K562 (cell line): Measurements from ENCODE around the gene HOXA2. TPM values are rescaled to one million over a fixed set of nuclear protein-coding genes. Genes with fewer than 3 reads are reported as not detected.

Experiments used
- ATAC-seq: fragments of 200-7000 bp; cut with Tn5 transposase; 3 replicates; pipeline ENCODE4 v1.9.1; 2020; ENCODE audit warnings: moderate library complexity
- BruUV-seq: library from RNA; stranded (reverse); fragments of 400-500 nt; replicated peaks from 2 replicates; lab custom pipeline; 2021; lab: Mats Ljungman, UMichigan
- CTCF ChIA-PET: fragments of 300-600 bp; formaldehyde crosslinking; extraction: SDS; loops from one replicate; lab custom pipeline; 2021; ENCODE audit warnings: low intra/inter-chr PET ratio; lab: Yijun Ruan, JAX
- POLR2A ChIA-PET: fragments of 300-600, 350-650 bp; sonication (Branson Sonifier 250); formaldehyde crosslinking; extraction: SDS; loops from one replicate; lab custom pipeline; 2021; ENCODE audit warnings: antibody characterized with exemption, inconsistent platforms; lab: Yijun Ruan, JAX
- DNase-seq, 4 experiments: peaks; one replicate each; pipeline versions ENCODE4 v3.0.0 to v3.0.0-alpha.2; 2011 to 2018; ENCODE audit warnings: low spot score in 3 of 4, mixed read lengths in 3 of 4; ENCODE audit errors: extremely low read depth in 1 of 4
- FAIRE-seq: peaks from 2 replicates; lab custom pipeline; 2011; peaks lifted over from hg19 to GRCh38; lab: Jason Lieb, UNC
- H2AFZ ChIP-seq: 2 replicates; pipeline ENCODE4 v1.6.0; 2011; ENCODE audit warnings: low read depth, low read length, control low read depth, inconsistent platforms
- H3K27ac ChIP-seq: fragments of 200-600 bp; 3 replicates; pipeline ENCODE4 v1.8.0; 2011; ENCODE audit warnings: low read depth, mild to moderate bottlenecking, control low read depth, inconsistent platforms, low read length, moderate library complexity, mixed read lengths; ENCODE audit errors: extremely low read depth
- H3K27me3 ChIP-seq, 2 experiments: fragments of 300-600 bp in 1 of 2; 2 replicates in 1 of 2; 3 replicates in 1 of 2; pipeline versions ENCODE4 v1.6.0 to v1.8.0; 2011; ENCODE audit warnings: inconsistent platforms in 2 of 2, low read length in 2 of 2, mild to moderate bottlenecking in 1 of 2, mixed read lengths in 1 of 2, moderate library complexity in 1 of 2; ENCODE audit not compliant: control insufficient read depth in 2 of 2, insufficient read depth in 2 of 2
- H3K36me3 ChIP-seq: fragments of 300-600 bp; 3 replicates; pipeline ENCODE4 v1.8.0; 2011; ENCODE audit warnings: mild to moderate bottlenecking, low read length, inconsistent platforms; ENCODE audit not compliant: control insufficient read depth, insufficient read depth
- H3K4me1 ChIP-seq, 2 experiments: fragments of 200-600 bp in 1 of 2; replicated peaks in 1 of 2; 2 replicates in 1 of 2; 3 replicates in 1 of 2; pipeline versions ENCODE4 v1.5.1 to v1.8.0; 2011; ENCODE audit warnings: inconsistent platforms in 2 of 2, low read length in 2 of 2, mild to moderate bottlenecking in 1 of 2, mixed read lengths in 1 of 2, moderate library complexity in 1 of 2; ENCODE audit not compliant: control insufficient read depth in 2 of 2, insufficient read depth in 2 of 2
- H3K4me2 ChIP-seq: 2 replicates; pipeline ENCODE4 v1.6.1; 2011; ENCODE audit warnings: low read length, control low read depth, inconsistent platforms, mixed read lengths; ENCODE audit not compliant: insufficient read depth
- H3K4me3 ChIP-seq: fragments of 200-600 bp; sonication (generic), shearing (Covaris generic); 2 replicates; pipeline ENCODE4 v1.5.1; 2016; ENCODE audit warnings: control low read depth, inconsistent platforms
- H3K79me2 ChIP-seq: fragments of 200-600 bp; 3 replicates; pipeline ENCODE4 v1.8.0; 2011; ENCODE audit warnings: low read length, inconsistent platforms; ENCODE audit not compliant: control insufficient read depth, insufficient read depth
- H3K9ac ChIP-seq, 2 experiments: 2 replicates each; pipeline versions ENCODE4 v1.6.0 to v1.6.1; 2011; ENCODE audit warnings: low read depth in 2 of 2, low read length in 2 of 2, control low read depth in 1 of 2, inconsistent platforms in 1 of 2, mild to moderate bottlenecking in 1 of 2, mixed read lengths in 1 of 2; ENCODE audit not compliant: insufficient read depth in 1 of 2
- H3K9me1 ChIP-seq: one replicate; pipeline ENCODE4 v1.6.0; 2011; ENCODE audit warnings: inconsistent platforms, mild to moderate bottlenecking, low read length, moderate library complexity; ENCODE audit not compliant: control insufficient read depth, insufficient read depth
- H3K9me3 ChIP-seq: replicated peaks from 2 replicates; pipeline ENCODE4 v1.5.1; 2011; ENCODE audit warnings: low read depth, low read length, inconsistent platforms; ENCODE audit not compliant: control insufficient read depth, insufficient read depth
- H4K20me1 ChIP-seq: replicated peaks from 2 replicates; pipeline ENCODE4 v1.6.1; 2011; ENCODE audit warnings: low read length, inconsistent platforms, mixed read lengths; ENCODE audit not compliant: control insufficient read depth, insufficient read depth
- USF2 ChIP-seq: sonication (generic); formaldehyde crosslinking; IDR thresholded peaks from 2 replicates; pipeline ENCODE4 v1.5.0; 2020; ENCODE audit warnings: missing genetic modification reagents
- ZNF717 ChIP-seq: fragments of 250-450 bp; sonication (Bioruptor Pico); IDR thresholded peaks from 2 replicates; pipeline ENCODE4 v1.5.0; 2021
- WGBS: fragments of 100-300 bp; shearing (Covaris generic); methylation state at CpG from one replicate; pipeline ENCODE4 v1.1.6; 2016; ENCODE audit warnings: low coverage, mixed read lengths; ENCODE audit not compliant: insufficient coverage; ENCODE audit errors: missing lambda C conversion rate; 5-methylcytosine and 5-hydroxymethylcytosine counted together
- in situ Hi-C: fragments of 300-500 bp; cut with MboI; formaldehyde crosslinking; loops from 4 replicates; pipeline ENCODE4 v1.15.0; 2018; ENCODE audit warnings: inconsistent platforms, mixed read lengths
- intact Hi-C: fragments of 100-400 bp; cut with micrococcal nuclease; formaldehyde crosslinking; loops from 2 replicates; pipeline ENCODE4 v1.14.2; 2022
- polyA plus RNA-seq, 8 experiments: library from polyadenylated mRNA; depleted of rRNA in 4 of 8; stranded (reverse) in 5 of 8; unstranded in 3 of 8; fragments of >200 nt; fragmentation: Nextera tagmentation in 2 of 8; fragmentation: Illumina TruSeq in 1 of 8; extraction: Ambion mirVana in 2 of 8; extraction: Trizol in 1 of 8; gene quantifications; 2 replicates each; pipeline versions ENCODE4 v1.2.1 to v1.2.3, GENCODE V29; 2011 to 2014; ENCODE audit warnings: inconsistent platforms in 1 of 8, missing spikeins in 1 of 8
- total RNA-seq, 7 experiments: library from RNA; depleted of rRNA in 6 of 7; stranded (reverse); fragments of >200 nt in 6 of 7; fragmentation: Illumina TruSeq in 2 of 7; extraction: Trizol in 2 of 7; gene quantifications; 2 replicates each; pipeline versions ENCODE4 v1.2.1 to v1.2.3, GENCODE V29; 2011 to 2021; ENCODE audit warnings: low replicate concordance in 1 of 7

Gene HOXA2
- total and polyA plus RNA-seq, 9 of the 15 experiments (the other 6 are each of a cell fraction or from before 2014, with no cell fraction given), result 0.04 TPM; not detected in 8

GRCh38 chr7:27092819-27093110 is 9.7 kb downstream of the HOXA2 start:
- no peak for ATAC-seq
- intact Hi-C loops, result no loop called here

GRCh38 chr7:27091941-27092818 is 10.3 kb downstream of the HOXA2 start:
- no peak for TF ChIP-seq USF2 (CRISPR knock-in tag)
- no peak overlapping the region for H3K4me3 ChIP-seq
- FAIRE-seq (no peak), DNase-seq (no peak), ATAC-seq (no peak)
- intact Hi-C loops, result no loop called here
- no peaks in the 10 kb centered on the region for H3K9me3 ChIP-seq
- POLR2A ChIA-PET, result interaction anchor here (0.8 kb wide), 1 partner anchor 9 kb away, joined by 7 read pairs; no protein-coding TSS in a partner anchor
- H2AFZ ChIP-seq, result no peak overlapping the region
- no peaks in the 10 kb centered on the region for H3K9me1 ChIP-seq
- no TSS peak for BruUV-seq
- CTCF ChIA-PET, result no interaction called here
- no peak overlapping the region for H3K4me2 ChIP-seq
- peaks cover 0 to 20% of the 10 kb centered on the region in 2 experiments; a peak in 2 of 5 replicates for H3K4me1 ChIP-seq
- WGBS, result 3% methylated on average over 9 of the region's 9 CpGs
- H3K36me3 ChIP-seq, result no peaks in the 10 kb centered on the region
- H3K27me3 ChIP-seq, result peaks cover 27 to 48% of the 10 kb centered on the region in 2 experiments
- no peak overlapping the region for H3K9ac ChIP-seq
- in situ Hi-C loops, result no loop called here
- H3K27ac ChIP-seq, result no peak overlapping the region
- no peaks in the 10 kb centered on the region for H3K79me2 ChIP-seq
- no peaks in the 10 kb centered on the region for H4K20me1 ChIP-seq

More at GRCh38 chr7:27092819-27093110, 9.7 kb downstream of the HOXA2 start:
- FAIRE-seq, result no peak
- BruUV-seq, result no TSS peak
- peaks cover 29 to 47% of the 10 kb centered on the region in 2 experiments for H3K27me3 ChIP-seq
- ChIA-PET POLR2A (interaction anchor here (0.8 kb wide), 1 partner anchor 10 kb away, joined by 7 read pairs; no protein-coding TSS in a partner anchor), CTCF (no interaction called here)
- no peaks in the 10 kb centered on the region for H3K36me3 ChIP-seq
- in situ Hi-C loops, result no loop called here
- H2AFZ ChIP-seq, result no peak overlapping the region
- H4K20me1 ChIP-seq, result no peaks in the 10 kb centered on the region
- H3K4me3 ChIP-seq, result no peak overlapping the region
- H3K79me2 ChIP-seq, result no peaks in the 10 kb centered on the region
- H3K9ac ChIP-seq, result no peak overlapping the region
- H3K9me1 ChIP-seq, result no peaks in the 10 kb centered on the region
- peaks cover 0 to 18% of the 10 kb centered on the region in 2 experiments; a peak in 2 of 5 replicates for H3K4me1 ChIP-seq
- H3K4me2 ChIP-seq, result no peak overlapping the region
- no peak for TF ChIP-seq ZNF717 (CRISPR knock-in tag)
- TF ChIP-seq, all 486 proteins: peak for 0
- 0% methylated on average over 1 of the region's 1 CpG for WGBS
- no peaks in the 10 kb centered on the region for H3K9me3 ChIP-seq
- DNase-seq, result no peak
- no peak overlapping the region for H3K27ac ChIP-seq
